Neuronal stem cell (in vitro differentiated cells): ENCODE data around the gene SLC17A2.
"Not testable (repeated sequence)": the region's sequence is repeated elsewhere in the genome, so short reads cannot be mapped to it uniquely, and the experiment has no call there.

Experiments
- DNase-seq: peaks from one replicate; pipeline ENCODE4 v3.0.0-alpha.2; 2013; ENCODE audit warnings: low spot score
- H2AFZ ChIP-seq: one replicate; pipeline ENCODE4 v1.6.1; 2013; ENCODE audit warnings: mild to moderate bottlenecking, low read length, inconsistent platforms
- H2AK5ac ChIP-seq: 2 replicates; pipeline ENCODE4 v1.6.1; 2013; ENCODE audit warnings: low read depth, mild to moderate bottlenecking, inconsistent platforms, low read length, moderate library complexity, mixed read lengths
- H2BK120ac ChIP-seq: 2 replicates; pipeline ENCODE4 v1.6.1; 2013; ENCODE audit warnings: low read depth, mild to moderate bottlenecking, inconsistent platforms, low read length, moderate library complexity, mixed read lengths
- H2BK12ac ChIP-seq: one replicate; pipeline ENCODE4 v1.6.1; 2013; ENCODE audit warnings: low read length, inconsistent platforms
- H2BK15ac ChIP-seq: 2 replicates; pipeline ENCODE4 v1.6.1; 2013; ENCODE audit warnings: mild to moderate bottlenecking, low read length, inconsistent platforms, mixed read lengths
- H2BK5ac ChIP-seq: one replicate; pipeline ENCODE4 v1.6.1; 2013; ENCODE audit warnings: inconsistent platforms, mild to moderate bottlenecking, low read length, moderate library complexity
- H3K14ac ChIP-seq: one replicate; pipeline ENCODE4 v1.6.1; 2013; ENCODE audit warnings: low read length, inconsistent platforms
- H3K18ac ChIP-seq: 2 replicates; pipeline ENCODE4 v1.6.1; 2013; ENCODE audit warnings: low read length, inconsistent platforms
- H3K23ac ChIP-seq: 2 replicates; pipeline ENCODE4 v1.6.1; 2013; ENCODE audit warnings: low read depth, mild to moderate bottlenecking, mixed read lengths, low read length, inconsistent platforms; ENCODE audit not compliant: poor library complexity
- H3K27ac ChIP-seq: replicated peaks from 3 replicates; pipeline ENCODE4 v1.5.1; 2013; ENCODE audit warnings: low read length, inconsistent platforms
- H3K27me3 ChIP-seq, 3 experiments: 2 replicates each; pipeline ENCODE4 v1.6.1; 2013; ENCODE audit warnings: low read length in 3 of 3, mild to moderate bottlenecking in 2 of 3, inconsistent platforms in 1 of 3, low read depth in 1 of 3, mixed read lengths in 1 of 3, moderate library complexity in 1 of 3; ENCODE audit not compliant: control insufficient read depth in 3 of 3, insufficient read depth in 3 of 3
- H3K36me3 ChIP-seq, 2 donors: replicated peaks in 1 of 2; 2 replicates each; pipeline ENCODE4 v1.6.1; 2013; ENCODE audit warnings: low read length in 2 of 2; ENCODE audit not compliant: control insufficient read depth in 2 of 2, insufficient read depth in 2 of 2
- H3K4ac ChIP-seq: 2 replicates; pipeline ENCODE4 v1.6.1; 2013; ENCODE audit warnings: inconsistent platforms, mild to moderate bottlenecking, low read length, moderate library complexity
- H3K4me1 ChIP-seq, 2 donors: 1 replicate in 1 of 2; 2 replicates in 1 of 2; pipeline ENCODE4 v1.6.1; 2013; ENCODE audit warnings: low read length in 2 of 2, low read depth in 1 of 2; ENCODE audit not compliant: control insufficient read depth in 2 of 2, insufficient read depth in 1 of 2
- H3K4me2 ChIP-seq: one replicate; pipeline ENCODE4 v1.6.1; 2013; ENCODE audit warnings: mild to moderate bottlenecking, low read length, inconsistent platforms; ENCODE audit not compliant: insufficient read depth, poor library complexity, severe bottlenecking
- H3K4me3 ChIP-seq, 2 donors: 2 replicates each; pipeline ENCODE4 v1.5.1; 2013; ENCODE audit warnings: low read length in 2 of 2, mild to moderate bottlenecking in 2 of 2, inconsistent platforms in 1 of 2, moderate library complexity in 1 of 2
- H3K79me1 ChIP-seq: one replicate; pipeline ENCODE4 v1.6.1; 2013; ENCODE audit warnings: low read depth, mild to moderate bottlenecking, inconsistent platforms, low read length, moderate library complexity
- H3K9ac ChIP-seq: one replicate; pipeline ENCODE4 v1.6.1; 2013; ENCODE audit warnings: mild to moderate bottlenecking, low read depth, low read length, inconsistent platforms; ENCODE audit not compliant: poor library complexity
- H3K9me3 ChIP-seq, 2 donors: replicated peaks in 1 of 2; 2 replicates each; pipeline versions ENCODE3 to v1.6.1; 2013; ENCODE audit warnings: low read length in 2 of 2, mild to moderate bottlenecking in 2 of 2, inconsistent platforms in 1 of 2, low read depth in 1 of 2, mixed read lengths in 1 of 2, moderate library complexity in 1 of 2; ENCODE audit not compliant: control insufficient read depth in 2 of 2, insufficient read depth in 1 of 2
- H4K8ac ChIP-seq: one replicate; pipeline ENCODE4 v1.6.1; 2013; ENCODE audit warnings: low read depth, mild to moderate bottlenecking, inconsistent platforms, low read length, moderate library complexity
- H4K91ac ChIP-seq: one replicate; pipeline ENCODE4 v1.6.1; 2013; ENCODE audit warnings: low read length, low read depth, mild to moderate bottlenecking, inconsistent platforms; ENCODE audit not compliant: poor library complexity
- WGBS, 2 donors: extraction: QIAGEN DNeasy Blood & Tissue Kit; methylation state at CpG; one replicate each; pipeline ENCODE4 v1.1.7; 2013; ENCODE audit warnings: missing lambda C conversion rate in 2 of 2, mixed read lengths in 1 of 2; ENCODE audit not compliant: insufficient read length in 2 of 2, insufficient replicate concordance in 1 of 2; ENCODE audit errors: extremely low coverage in 2 of 2; 5-methylcytosine and 5-hydroxymethylcytosine counted together

The SLC17A2 gene

GRCh38 chr6:25950297-25950696 lies 19.8 kb upstream of the SLC17A2 start:
- no peaks in the 10 kb centered on the region for H3K4me1 ChIP-seq
- no peak overlapping the region for H2AFZ ChIP-seq
- no peak overlapping the region for H2AK5ac ChIP-seq
- H3K36me3 ChIP-seq: no peaks in the 10 kb centered on the region
- H3K9ac ChIP-seq: no peak overlapping the region
- H3K79me1 ChIP-seq: no peaks in the 10 kb centered on the region
- H3K4me2 ChIP-seq: no peak overlapping the region
- no peak overlapping the region for H4K8ac ChIP-seq
- no peak overlapping the region for H2BK5ac ChIP-seq
- no peak overlapping the region for H3K4ac ChIP-seq
- DNase-seq: no peak
- H3K23ac ChIP-seq: no peak overlapping the region
- H3K4me3 ChIP-seq: no peak overlapping the region
- no peak overlapping the region for H2BK120ac ChIP-seq
- H2BK12ac ChIP-seq: no peak overlapping the region
- H3K18ac ChIP-seq: no peak overlapping the region
- no CpG with 5 or more reads among the region's 4 CpGs for WGBS, 2 donors
- no peak overlapping the region for H2BK15ac ChIP-seq
- no peaks in the 10 kb centered on the region for H3K9me3 ChIP-seq
- no peak overlapping the region for H3K27ac ChIP-seq
- no peak overlapping the region for H3K14ac ChIP-seq
- H4K91ac ChIP-seq: no peak overlapping the region
- H3K27me3 ChIP-seq: no peaks in the 10 kb centered on the region

- no peak for DNase-seq
- Histone ChIP-seq H3K4me1 (no peaks in the 10 kb centered on the region), H3K4me2 (no peak overlapping the region)
These were observed 19.2 kb upstream of the SLC17A2 start for GRCh38 chr6:25949695-25950094.

DNA sequence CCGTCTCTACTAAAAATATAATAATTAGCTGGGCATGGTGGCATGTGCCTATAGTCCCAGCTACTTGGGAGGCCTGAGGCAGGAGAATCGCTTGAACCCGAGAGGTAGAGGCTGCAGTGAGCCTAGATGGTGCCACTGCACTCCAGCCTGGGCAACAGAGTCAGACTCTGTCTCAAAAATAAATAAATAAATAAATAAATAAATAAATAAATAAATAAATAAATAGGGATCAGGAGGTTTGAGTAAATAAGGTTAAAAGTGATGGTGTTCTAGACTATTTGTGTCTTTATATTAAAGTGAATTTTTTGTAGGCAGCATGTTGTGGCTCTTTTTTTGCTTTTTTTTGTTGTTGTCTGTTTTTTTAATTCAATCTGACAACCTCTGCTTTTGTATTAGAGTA lies 17.0 kb upstream of the SLC17A2 start:
- H3K14ac ChIP-seq, H3K9ac ChIP-seq, H3K23ac ChIP-seq, H2BK5ac ChIP-seq, H3K4me1 ChIP-seq, H3K79me1 ChIP-seq, H3K27me3 ChIP-seq, DNase-seq, H3K4me2 ChIP-seq, H2AFZ ChIP-seq, H2BK120ac ChIP-seq, H3K4ac ChIP-seq, H2BK15ac ChIP-seq, H2BK12ac ChIP-seq, H3K18ac ChIP-seq, H2AK5ac ChIP-seq, H3K9me3 ChIP-seq, H3K4me3 ChIP-seq, H3K36me3 ChIP-seq, H3K27ac ChIP-seq, H4K91ac ChIP-seq, H4K8ac ChIP-seq: not testable (repeated sequence)
- no CpG with 5 or more reads among the region's 3 CpGs for WGBS, 2 donors

More at GRCh38 chr6:25949695-25950094, 19.2 kb upstream of the SLC17A2 start:
- Histone ChIP-seq H3K9ac (no peak overlapping the region), H3K14ac (no peak overlapping the region), H2BK12ac (no peak overlapping the region), H4K8ac (no peak overlapping the region), H2BK15ac (no peak overlapping the region), H3K36me3 (no peaks in the 10 kb centered on the region), H3K79me1 (no peaks in the 10 kb centered on the region), H3K27ac (no peak overlapping the region), H2BK120ac (no peak overlapping the region), H3K4ac (no peak overlapping the region), H3K9me3 (no peaks in the 10 kb centered on the region), H2AK5ac (no peak overlapping the region), H3K27me3 (no peaks in the 10 kb centered on the region), H4K91ac (no peak overlapping the region), H3K4me3 (no peak overlapping the region), H2BK5ac (no peak overlapping the region), H3K18ac (no peak overlapping the region), H2AFZ (no peak overlapping the region), H3K23ac (no peak overlapping the region)
- no CpG with 5 or more reads among the region's 1 CpG for WGBS, 2 donors

DNA sequence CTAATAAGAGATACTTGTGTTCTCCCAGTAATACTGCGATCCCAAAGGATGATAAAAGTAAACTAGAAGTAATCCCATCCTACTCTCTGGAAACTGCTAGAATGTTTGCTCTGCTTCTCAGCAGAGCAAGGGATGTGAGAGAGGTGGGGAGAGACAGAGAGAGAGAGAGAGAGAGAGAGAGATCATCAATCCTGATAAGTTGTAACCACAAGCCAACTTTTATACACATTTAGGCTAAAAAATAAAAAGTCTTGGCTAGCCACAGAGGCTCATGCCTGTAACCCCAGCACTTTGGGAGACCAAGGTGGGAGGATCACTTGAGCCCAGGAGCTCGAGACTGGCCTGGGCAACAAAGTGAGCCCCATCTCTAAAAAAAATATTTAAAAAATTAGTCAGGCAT lies 16.1 kb upstream of the SLC17A2 start:
- DNase-seq: no peak
- H3K4me2 ChIP-seq: no peak overlapping the region
- no peak overlapping the region for H4K8ac ChIP-seq
- H3K9ac ChIP-seq: no peak overlapping the region
- no peaks in the 10 kb centered on the region for H3K36me3 ChIP-seq
- no peak overlapping the region for H2BK5ac ChIP-seq
- no peak overlapping the region for H3K18ac ChIP-seq
- H3K14ac ChIP-seq: no peak overlapping the region
- H2BK15ac ChIP-seq: no peak overlapping the region
- H4K91ac ChIP-seq: no peak overlapping the region
- H3K4ac ChIP-seq: no peak overlapping the region
- WGBS, 2 donors: no CpG with 5 or more reads among the region's 2 CpGs
- no peaks in the 10 kb centered on the region for H3K4me1 ChIP-seq
- H3K79me1 ChIP-seq: no peaks in the 10 kb centered on the region
- H2BK12ac ChIP-seq: no peak overlapping the region
- H2BK120ac ChIP-seq: no peak overlapping the region
- H3K23ac ChIP-seq: no peak overlapping the region
- H2AK5ac ChIP-seq: no peak overlapping the region
- no peaks in the 10 kb centered on the region for H3K9me3 ChIP-seq
- H2AFZ ChIP-seq: no peak overlapping the region
- no peak overlapping the region for H3K27ac ChIP-seq
- no peaks in the 10 kb centered on the region for H3K27me3 ChIP-seq
- H3K4me3 ChIP-seq: no peak overlapping the region
